ENCODE data around the gene PRIMA1. TPM values are rescaled to one million over a fixed set of nuclear protein-coding genes. Genes with fewer than 3 reads are reported as not detected.

Gene PRIMA1
- total and polyA plus RNA-seq, 2 experiments from 2014 or later: 2.1 to 3.5 TPM

DNA sequence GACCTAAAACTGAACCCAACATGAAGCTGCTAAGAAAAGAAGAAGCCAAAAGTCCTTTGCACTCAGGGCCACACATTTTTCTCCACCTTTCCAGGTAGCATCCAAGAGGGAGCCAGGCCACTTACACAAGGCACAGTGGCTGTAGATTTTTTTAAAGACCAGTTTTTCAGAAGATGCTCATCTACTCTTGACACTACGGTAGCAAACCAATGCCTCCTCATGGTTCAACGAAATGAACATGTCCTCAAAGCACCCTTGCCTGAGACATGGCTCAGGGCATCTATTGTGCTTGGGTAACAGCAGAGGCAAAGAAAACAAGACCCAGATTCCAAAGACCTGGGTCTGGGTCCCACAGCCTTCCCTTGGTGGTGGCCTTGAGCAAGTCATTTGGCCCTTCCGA is 22.3 kb downstream of the PRIMA1 start:
- DNase-seq (ENCODE audit: low spot score): no peak
- Mint-ChIP-seq H3K4me3 (no peak overlapping the region), H3K9me3 (no peaks in the 10 kb centered on the region), H3K4me1 (peaks cover 20% of the 10 kb centered on the region), H3K27ac (no peak overlapping the region), H3K36me3 (ENCODE audit: low read depth) (no peaks in the 10 kb centered on the region), H3K27me3 (ENCODE audit: insufficient read depth, low read depth, poor library complexity) (peaks cover 14% of the 10 kb centered on the region)
- H2AFZ ChIP-seq: no peak overlapping the region
- H3K4me3 ChIP-seq: no peak overlapping the region
- no peaks in the 10 kb centered on the region for H3K4me1 ChIP-seq (ENCODE audit: insufficient read depth)
- H3K4me2 ChIP-seq: no peak overlapping the region
- no peak for ATAC-seq
- no peak overlapping the region for H3K27ac ChIP-seq (ENCODE audit: low read depth)
- no peaks in the 10 kb centered on the region for H3K27me3 ChIP-seq (ENCODE audit: insufficient read depth)
- no peaks in the 10 kb centered on the region for H3K36me3 ChIP-seq (ENCODE audit: insufficient read depth)
- peaks cover 3% of the 10 kb centered on the region; the same call in 1 of the 2 replicates for H3K9me2 ChIP-seq (ENCODE audit: insufficient read depth)
- H3K79me2 ChIP-seq (replicated peaks; ENCODE audit: insufficient read depth): no peaks in the 10 kb centered on the region
- no peaks in the 10 kb centered on the region for H3F3A ChIP-seq (replicated peaks; ENCODE audit: low read depth)
- 0 out of 2 replicates have a peak, but pooled peaks cover 3% of the 10 kb centered on the region for H4K20me1 ChIP-seq (replicated peaks; ENCODE audit: insufficient read depth)
- TF ChIP-seq JUNB (IDR thresholded peaks at IDR 0.05; ENCODE audit: unreplicated experiment) (no peak), ZNF114 (CRISPR knock-in tag; IDR thresholded peaks at IDR 0.05) (no peak), EZH2 (IDR thresholded peaks at IDR 0.05; ENCODE audit: low read depth, unreplicated experiment) (no peak), NANOG (IDR thresholded peaks at IDR 0.05; ENCODE audit: borderline replicate concordance) (no peak), EZH2phosphoT487 (IDR thresholded peaks at IDR 0.05; ENCODE audit: unreplicated experiment) (no peak), REST (IDR thresholded peaks at IDR 0.05; ENCODE audit: unreplicated experiment) (no peak), ETS1 (IDR thresholded peaks at IDR 0.05) (no peak), STAT1 (IDR thresholded peaks at IDR 0.05; ENCODE audit: unreplicated experiment) (no peak), CREB1 (CRISPR knock-in tag; IDR thresholded peaks at IDR 0.05; ENCODE audit: low read depth) (no peak), POLR2AphosphoS5 (IDR thresholded peaks at IDR 0.05; ENCODE audit: low read depth) (no peak)
- TF ChIP-seq, protein P1, sequence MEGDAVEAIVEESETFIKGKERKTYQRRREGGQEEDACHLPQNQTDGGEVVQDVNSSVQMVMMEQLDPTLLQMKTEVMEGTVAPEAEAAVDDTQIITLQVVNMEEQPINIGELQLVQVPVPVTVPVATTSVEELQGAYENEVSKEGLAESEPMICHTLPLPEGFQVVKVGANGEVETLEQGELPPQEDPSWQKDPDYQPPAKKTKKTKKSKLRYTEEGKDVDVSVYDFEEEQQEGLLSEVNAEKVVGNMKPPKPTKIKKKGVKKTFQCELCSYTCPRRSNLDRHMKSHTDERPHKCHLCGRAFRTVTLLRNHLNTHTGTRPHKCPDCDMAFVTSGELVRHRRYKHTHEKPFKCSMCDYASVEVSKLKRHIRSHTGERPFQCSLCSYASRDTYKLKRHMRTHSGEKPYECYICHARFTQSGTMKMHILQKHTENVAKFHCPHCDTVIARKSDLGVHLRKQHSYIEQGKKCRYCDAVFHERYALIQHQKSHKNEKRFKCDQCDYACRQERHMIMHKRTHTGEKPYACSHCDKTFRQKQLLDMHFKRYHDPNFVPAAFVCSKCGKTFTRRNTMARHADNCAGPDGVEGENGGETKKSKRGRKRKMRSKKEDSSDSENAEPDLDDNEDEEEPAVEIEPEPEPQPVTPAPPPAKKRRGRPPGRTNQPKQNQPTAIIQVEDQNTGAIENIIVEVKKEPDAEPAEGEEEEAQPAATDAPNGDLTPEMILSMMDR (conservative IDR thresholded peaks at IDR 0.05; ENCODE audit: low read depth in 2 of 2): no peak

Measured in GM23338 (cell line).